ENCODE measurements around the gene IP6K2. TPM values are rescaled to one million over a fixed set of nuclear protein-coding genes. Genes with fewer than 3 reads are reported as not detected.

The IP6K2 gene
- total and polyA plus RNA-seq, 2 donors from 2014 or later: 69.4 to 112 TPM

DNA sequence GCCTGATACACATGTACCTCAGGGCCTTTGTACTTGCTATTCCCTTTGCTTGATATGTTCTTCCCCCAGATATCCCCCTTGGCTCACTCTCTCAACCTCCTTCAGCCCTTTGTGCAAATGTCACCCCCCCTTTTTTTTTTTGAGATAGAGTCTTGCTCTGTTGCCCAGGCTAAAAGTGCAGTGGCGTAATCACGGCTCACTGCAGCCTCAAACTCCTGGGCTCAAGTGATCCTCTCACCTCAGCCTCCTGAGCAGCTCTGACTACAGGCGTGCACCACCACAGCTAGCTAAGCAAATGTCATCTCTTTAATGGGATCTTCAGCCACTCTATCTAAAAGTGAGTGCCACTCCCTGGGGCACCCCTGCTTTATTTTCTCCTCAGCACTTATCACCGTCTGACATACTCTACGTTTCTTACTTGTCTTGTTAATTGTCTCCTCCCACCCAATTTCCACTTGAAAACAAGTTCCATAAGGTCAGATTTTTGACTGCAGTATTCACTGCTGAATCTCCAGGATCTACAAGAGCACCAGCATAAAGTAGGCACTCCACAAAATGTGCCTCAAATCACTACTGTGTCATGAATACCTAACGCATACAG, 14.6 kb downstream of the IP6K2 start:
- no peaks in the 10 kb centered on the region for H3K9me3 ChIP-seq (ENCODE audit: control insufficient read depth in 2 of 3, insufficient read depth in 1 of 3, low read length in 3 of 3)
- peaks cover 0 to 4% (median 0%) of the 10 kb centered on the region in 3 donors for H3K4me1 ChIP-seq (ENCODE audit: control insufficient read depth in 2 of 3, insufficient read depth in 2 of 3, low read depth in 1 of 3, low read length in 3 of 3)
- H3K27ac ChIP-seq (ENCODE audit: low read depth in 2 of 2, low read length in 2 of 2): no peak overlapping the region
- no peak overlapping the region for H3K4me3 ChIP-seq (ENCODE audit: low read length in 3 of 3)
- peaks cover 0 to 4% (median 4%) of the 10 kb centered on the region in 3 donors for H3K36me3 ChIP-seq (ENCODE audit: control insufficient read depth in 2 of 3, insufficient read depth in 3 of 3, low read length in 3 of 3)
- no peak for FAIRE-seq
- TF ChIP-seq, protein P1, sequence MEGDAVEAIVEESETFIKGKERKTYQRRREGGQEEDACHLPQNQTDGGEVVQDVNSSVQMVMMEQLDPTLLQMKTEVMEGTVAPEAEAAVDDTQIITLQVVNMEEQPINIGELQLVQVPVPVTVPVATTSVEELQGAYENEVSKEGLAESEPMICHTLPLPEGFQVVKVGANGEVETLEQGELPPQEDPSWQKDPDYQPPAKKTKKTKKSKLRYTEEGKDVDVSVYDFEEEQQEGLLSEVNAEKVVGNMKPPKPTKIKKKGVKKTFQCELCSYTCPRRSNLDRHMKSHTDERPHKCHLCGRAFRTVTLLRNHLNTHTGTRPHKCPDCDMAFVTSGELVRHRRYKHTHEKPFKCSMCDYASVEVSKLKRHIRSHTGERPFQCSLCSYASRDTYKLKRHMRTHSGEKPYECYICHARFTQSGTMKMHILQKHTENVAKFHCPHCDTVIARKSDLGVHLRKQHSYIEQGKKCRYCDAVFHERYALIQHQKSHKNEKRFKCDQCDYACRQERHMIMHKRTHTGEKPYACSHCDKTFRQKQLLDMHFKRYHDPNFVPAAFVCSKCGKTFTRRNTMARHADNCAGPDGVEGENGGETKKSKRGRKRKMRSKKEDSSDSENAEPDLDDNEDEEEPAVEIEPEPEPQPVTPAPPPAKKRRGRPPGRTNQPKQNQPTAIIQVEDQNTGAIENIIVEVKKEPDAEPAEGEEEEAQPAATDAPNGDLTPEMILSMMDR (IDR thresholded peaks at IDR 0.05; ENCODE audit: borderline replicate concordance, extremely low read depth, insufficient read depth): no peak
- no peaks in the 10 kb centered on the region for H3K27me3 ChIP-seq (ENCODE audit: control insufficient read depth, insufficient read depth, low read length)
- no peak for DNase-seq
- H3K9ac ChIP-seq (ENCODE audit: low read length in 3 of 3): no peak overlapping the region
- intact Hi-C loops (cut with DNase I): no loop called here

DNA sequence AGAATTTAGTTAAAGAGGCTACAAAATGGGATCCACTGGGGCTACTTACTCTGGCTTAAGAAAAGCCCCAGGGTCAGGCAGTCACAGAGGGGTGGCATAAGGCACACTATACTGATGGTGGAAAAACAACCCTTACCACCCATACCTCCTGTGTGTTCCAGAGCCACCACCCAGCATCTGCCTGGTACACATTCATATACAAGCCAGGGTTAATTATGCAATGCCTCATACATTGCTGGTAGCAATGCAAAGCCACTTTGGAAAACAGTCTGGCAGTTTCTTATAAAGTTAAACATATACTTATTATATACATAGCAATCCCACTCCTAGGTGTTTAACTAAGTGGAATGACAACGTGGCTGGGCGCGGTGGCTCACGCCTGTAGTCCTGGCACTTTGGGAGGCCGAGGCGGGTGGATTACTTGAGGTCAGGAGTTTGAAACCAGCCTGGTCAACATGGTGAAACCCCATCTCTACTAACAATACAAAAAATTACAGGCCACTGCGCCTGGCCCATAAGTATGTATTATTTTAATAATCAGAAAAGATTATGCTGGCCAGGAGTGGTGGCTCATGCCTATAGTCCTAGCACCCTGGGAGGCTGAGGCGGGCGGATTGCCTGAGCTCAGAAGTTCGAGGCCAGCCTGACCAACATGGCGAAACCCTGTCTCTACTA, 16.2 kb downstream of the IP6K2 start:
- Histone ChIP-seq H3K4me3 (ENCODE audit: low read length in 3 of 3) (no peak overlapping the region), H3K4me1 (ENCODE audit: control insufficient read depth in 2 of 3, insufficient read depth in 2 of 3, low read depth in 1 of 3, low read length in 3 of 3) (peaks cover 0 to 10% (median 2%) of the 10 kb centered on the region in 3 donors), H3K9me3 (ENCODE audit: control insufficient read depth in 2 of 3, insufficient read depth in 1 of 3, low read length in 3 of 3) (no peaks in the 10 kb centered on the region), H3K27me3 (ENCODE audit: control insufficient read depth, insufficient read depth, low read length) (no peaks in the 10 kb centered on the region), H3K36me3 (ENCODE audit: control insufficient read depth in 2 of 3, insufficient read depth in 3 of 3, low read length in 3 of 3) (peaks cover 0 to 4% (median 2%) of the 10 kb centered on the region in 3 donors), H3K9ac (ENCODE audit: low read length in 3 of 3) (no peak overlapping the region), H3K27ac (ENCODE audit: low read depth in 2 of 2, low read length in 2 of 2) (no peak overlapping the region)
- TF ChIP-seq, protein P1 (IDR thresholded peaks at IDR 0.05; ENCODE audit: borderline replicate concordance, extremely low read depth, insufficient read depth): no peak
- FAIRE-seq: no peak
- intact Hi-C loops (cut with DNase I): no loop called here
- DNase-seq: no peak

DNA sequence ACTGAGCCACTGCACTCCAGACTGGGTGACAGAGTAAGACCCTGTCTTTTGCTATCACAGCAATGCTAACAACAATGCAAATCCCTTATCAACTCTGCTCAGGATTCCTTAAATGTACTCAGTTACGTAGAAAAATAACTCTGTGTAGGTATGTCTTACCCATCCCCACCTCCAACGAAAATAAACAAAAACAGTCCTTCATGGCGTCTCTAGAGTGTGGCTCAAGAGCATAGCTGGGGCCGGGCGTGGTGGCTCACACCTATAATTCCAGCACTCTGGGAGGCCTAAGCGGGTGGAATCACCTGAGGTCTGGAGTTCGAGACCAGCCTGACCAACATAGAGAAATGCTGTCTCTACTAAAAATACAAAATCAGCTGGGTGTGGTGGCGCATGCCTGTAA, 18.1 kb downstream of the IP6K2 start:
- H3K36me3 ChIP-seq (ENCODE audit: control insufficient read depth in 2 of 3, insufficient read depth in 3 of 3, low read length in 3 of 3): peaks cover 2 to 7% (median 3%) of the 10 kb centered on the region in 3 donors
- H3K9ac ChIP-seq (ENCODE audit: low read length in 3 of 3): no peak overlapping the region
- TF ChIP-seq, protein P1 (IDR thresholded peaks at IDR 0.05; ENCODE audit: borderline replicate concordance, extremely low read depth, insufficient read depth): no peak
- DNase-seq (no peak), FAIRE-seq (no peak)
- H3K27me3 ChIP-seq (ENCODE audit: control insufficient read depth, insufficient read depth, low read length): no peaks in the 10 kb centered on the region
- H3K4me1 ChIP-seq (ENCODE audit: control insufficient read depth in 2 of 3, insufficient read depth in 2 of 3, low read depth in 1 of 3, low read length in 3 of 3): peaks cover 0 to 18% (median 3%) of the 10 kb centered on the region in 3 donors
- H3K4me3 ChIP-seq (ENCODE audit: low read length in 3 of 3): no peak overlapping the region
- no peak overlapping the region for H3K27ac ChIP-seq (ENCODE audit: low read depth in 2 of 2, low read length in 2 of 2)
- no peaks in the 10 kb centered on the region for H3K9me3 ChIP-seq (ENCODE audit: control insufficient read depth in 2 of 3, insufficient read depth in 1 of 3, low read length in 3 of 3)
- intact Hi-C loops (cut with DNase I): no loop called here

All from kidney (tissue), 14 donors.